ENCODE data around the gene MAN1B1.

MAN1B1 gene

DNA sequence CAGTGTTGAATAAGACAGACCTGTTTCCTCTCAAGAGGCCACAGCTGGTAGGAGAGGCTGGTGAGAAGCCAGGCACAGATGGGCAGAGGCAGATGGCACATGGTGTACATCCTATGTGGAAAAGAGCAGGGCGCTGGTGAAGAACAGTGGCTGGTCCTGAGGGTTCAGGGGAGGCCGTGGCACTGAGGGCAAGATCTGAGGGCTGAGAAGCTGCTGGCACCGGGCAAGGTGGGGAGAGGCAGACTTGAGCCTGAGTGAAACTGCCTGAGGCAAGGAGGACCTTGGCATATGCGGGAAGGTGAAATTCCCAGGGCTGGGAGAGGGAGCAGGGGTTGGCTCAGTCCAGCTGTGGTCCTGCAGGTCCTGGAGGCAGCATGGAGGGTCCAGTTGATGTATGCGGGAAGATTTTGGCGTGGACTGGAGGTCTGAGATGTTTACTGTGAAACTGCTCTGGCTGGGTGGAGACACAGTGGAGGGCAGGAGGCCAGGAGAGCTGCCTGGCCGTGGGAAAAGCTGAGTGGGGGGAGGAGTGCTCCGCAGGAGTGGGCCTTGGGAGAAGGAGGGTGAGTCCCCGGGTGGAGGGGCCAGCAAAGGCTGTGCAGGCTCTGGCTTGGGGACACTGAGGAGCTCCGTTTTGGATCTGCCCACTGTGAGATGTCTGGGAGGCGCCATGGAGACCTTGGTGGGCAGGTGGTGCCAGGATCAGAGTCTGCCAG, 2.6 kb downstream of the MAN1B1 start:
- TF ChIP-seq, protein P1, sequence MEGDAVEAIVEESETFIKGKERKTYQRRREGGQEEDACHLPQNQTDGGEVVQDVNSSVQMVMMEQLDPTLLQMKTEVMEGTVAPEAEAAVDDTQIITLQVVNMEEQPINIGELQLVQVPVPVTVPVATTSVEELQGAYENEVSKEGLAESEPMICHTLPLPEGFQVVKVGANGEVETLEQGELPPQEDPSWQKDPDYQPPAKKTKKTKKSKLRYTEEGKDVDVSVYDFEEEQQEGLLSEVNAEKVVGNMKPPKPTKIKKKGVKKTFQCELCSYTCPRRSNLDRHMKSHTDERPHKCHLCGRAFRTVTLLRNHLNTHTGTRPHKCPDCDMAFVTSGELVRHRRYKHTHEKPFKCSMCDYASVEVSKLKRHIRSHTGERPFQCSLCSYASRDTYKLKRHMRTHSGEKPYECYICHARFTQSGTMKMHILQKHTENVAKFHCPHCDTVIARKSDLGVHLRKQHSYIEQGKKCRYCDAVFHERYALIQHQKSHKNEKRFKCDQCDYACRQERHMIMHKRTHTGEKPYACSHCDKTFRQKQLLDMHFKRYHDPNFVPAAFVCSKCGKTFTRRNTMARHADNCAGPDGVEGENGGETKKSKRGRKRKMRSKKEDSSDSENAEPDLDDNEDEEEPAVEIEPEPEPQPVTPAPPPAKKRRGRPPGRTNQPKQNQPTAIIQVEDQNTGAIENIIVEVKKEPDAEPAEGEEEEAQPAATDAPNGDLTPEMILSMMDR (IDR thresholded peaks at IDR 0.05), result no peak

DNA sequence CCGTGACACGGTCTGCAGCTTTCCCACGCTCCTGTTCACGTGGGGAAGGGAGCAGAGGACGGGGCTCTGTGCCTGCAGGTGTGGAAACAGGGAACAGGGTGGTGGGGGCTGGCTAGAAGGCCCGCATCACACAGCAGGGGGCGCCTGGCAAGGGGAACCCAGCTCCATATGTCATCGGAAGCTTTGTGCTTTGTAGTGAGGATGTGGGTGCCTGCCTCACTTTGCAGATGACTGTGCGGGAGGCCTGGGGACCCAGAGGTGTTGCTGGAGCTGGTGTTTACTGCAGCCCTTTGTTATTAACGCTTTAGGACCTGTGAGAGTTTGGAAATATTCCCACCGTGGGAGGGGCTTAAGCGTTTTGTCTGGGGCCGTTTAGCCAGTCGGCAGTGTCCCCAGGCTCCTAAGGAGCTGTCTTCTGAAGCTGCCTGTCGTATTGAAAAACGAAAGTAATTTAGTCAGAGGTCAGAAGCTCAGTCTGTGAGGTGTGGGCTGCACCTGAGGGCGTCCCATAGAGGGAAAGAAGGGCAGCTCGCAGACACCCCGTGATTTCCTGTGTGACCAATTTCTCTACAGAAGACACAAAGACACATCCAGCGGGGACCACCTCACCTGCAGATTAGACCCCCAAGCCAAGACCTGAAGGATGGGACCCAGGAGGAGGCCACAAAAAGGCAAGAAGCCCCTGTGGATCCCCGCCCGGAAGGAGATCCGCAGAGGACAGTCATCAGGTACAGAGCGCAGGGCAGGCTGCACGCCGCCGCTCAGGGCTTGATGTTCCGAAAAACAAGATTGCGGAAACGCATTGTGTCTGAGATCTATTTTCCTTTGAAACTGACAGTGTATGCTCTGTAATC, 9.1 kb downstream of the MAN1B1 start:
- TF ChIP-seq, protein P1 (IDR thresholded peaks at IDR 0.05), result no peak

DNA sequence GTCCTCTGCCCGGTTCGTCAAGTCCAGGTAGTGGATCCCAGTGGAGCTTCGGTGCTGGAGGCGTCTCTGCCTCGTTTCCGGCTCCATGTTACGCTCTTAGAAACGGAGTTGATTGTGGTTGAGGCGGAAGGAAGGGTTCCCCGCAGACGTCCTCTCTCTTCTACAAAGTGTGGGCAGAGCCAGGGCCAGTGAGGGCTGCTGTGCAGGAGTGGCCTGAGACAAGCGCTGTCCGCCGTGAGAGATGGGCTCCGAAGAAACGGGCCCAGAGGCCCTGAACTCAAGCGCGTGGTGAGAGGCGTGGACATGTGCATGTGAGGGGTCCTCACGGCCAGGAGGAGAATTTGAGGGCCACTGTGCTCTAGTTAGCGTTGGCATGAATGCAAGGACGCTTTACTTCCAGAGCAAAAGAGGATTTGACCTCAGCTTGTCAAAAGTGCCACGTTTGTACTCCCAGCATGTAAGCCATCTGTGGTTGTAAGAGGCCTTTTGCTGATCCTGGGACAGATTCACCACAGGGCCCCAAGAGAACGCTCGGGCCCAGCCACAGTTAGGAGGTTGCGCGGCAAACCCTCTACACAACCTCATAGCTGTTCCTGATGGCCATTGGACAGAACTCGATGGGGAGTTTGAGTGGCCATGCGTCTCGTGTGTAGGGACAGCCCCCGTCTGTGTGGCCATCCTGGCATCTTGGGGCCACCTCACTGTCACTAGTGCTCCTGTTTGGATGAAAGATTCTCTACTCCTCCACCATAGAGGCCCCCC, 10.2 kb downstream of the MAN1B1 start:
- TF ChIP-seq, protein P1 (IDR thresholded peaks at IDR 0.05), result no peak

DNA sequence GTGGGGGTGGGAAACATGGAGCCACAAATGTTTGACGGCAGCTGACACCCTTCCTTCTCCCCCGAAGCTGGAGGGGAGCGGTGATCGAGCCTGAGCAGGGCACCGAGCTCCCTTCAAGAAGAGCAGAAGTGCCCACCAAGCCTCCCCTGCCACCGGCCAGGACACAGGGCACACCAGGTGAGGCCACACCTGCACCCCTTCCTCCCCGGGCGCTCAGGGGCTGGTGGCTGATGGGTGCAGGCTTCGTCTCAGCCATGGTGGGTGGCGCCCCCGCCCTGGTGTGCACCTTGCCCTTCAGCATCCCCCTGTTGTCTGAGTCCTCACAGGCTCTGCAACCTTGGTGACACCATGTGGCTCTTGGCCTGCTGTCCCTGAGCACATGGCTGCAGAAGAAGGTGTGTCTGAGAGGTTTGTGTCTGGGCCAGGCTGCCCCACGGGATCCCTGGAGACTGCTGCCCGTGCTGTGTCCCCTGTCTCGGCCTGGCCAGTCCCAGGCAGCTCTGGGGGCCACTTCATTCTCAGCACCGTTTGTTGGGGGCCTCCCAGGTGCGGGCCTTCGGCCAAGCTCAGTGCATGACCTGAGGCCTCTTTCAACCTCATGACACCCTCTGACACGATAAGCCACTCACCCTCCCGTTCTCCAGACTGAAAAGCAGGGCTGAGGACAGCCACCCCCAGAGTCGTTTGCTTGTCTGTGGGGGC, 11.1 kb downstream of the MAN1B1 start:
- TF ChIP-seq, protein P1 (IDR thresholded peaks at IDR 0.05), result no peak

DNA sequence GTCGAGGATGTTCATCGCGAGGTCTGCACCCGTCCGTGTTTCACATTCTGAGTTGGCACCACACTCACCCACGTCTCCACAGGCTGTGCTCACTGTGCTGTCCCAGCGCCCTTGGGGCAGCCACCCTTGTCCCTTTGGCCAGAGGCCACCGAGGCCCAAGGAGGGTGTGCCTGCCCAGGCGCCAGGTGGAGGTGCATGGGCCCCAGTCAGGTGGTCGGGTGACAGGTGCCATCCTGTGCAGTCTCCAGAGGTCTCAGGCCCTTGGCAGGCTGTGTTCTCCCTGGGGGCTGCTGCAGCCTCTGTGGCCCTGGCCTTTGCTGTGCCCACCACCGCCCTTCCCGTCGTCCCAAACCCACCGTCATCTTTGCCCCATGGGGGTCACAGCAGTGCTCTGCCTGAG, 12.4 kb downstream of the MAN1B1 start:
- TF ChIP-seq, protein P1 (IDR thresholded peaks at IDR 0.05), result no peak

DNA sequence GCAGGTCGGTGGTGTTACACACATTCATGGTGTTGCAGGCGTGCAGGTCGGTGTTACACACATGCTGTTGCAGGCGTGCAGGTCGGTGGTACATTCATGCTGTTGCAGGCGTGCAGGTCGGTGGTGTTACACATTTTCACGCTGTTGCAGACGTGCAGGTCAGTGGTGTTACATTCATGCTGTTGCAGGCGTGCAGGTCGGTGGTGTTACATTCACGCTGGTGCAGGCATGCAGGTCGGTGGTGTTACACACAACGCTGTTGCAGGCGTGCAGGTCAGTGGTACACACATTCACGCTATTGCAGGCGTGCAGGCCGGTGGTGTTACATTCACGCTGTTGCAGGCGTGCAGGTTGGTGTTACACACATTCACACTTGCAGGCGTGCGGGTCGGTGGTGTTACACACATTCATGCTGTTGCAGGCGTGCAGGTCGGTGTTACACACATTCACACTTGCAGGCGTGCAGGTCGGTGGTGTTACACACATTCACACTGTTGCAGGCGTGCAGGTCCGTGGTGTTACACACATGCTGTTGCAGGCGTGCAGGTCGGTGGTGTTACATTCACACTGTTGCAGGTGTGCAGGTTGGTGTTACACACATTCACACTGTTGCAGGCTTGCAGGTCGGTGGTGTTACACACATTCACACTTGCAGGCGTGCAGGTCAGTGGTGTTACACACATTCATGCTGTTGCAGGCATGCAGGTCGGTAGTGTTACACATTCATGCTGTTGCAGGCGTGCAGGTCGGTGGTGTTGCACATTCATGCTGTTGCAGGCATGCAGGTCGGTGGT, 16.6 kb downstream of the MAN1B1 start:
- TF ChIP-seq, protein P1 (IDR thresholded peaks at IDR 0.05), result no peak

Measured in LNCAP (cell line).